ENCODE data around the gene HOXD12.
A peak's percentile ranks its signal among the peaks of the same experiment; 100 is the strongest.

Gene HOXD12

DNA sequence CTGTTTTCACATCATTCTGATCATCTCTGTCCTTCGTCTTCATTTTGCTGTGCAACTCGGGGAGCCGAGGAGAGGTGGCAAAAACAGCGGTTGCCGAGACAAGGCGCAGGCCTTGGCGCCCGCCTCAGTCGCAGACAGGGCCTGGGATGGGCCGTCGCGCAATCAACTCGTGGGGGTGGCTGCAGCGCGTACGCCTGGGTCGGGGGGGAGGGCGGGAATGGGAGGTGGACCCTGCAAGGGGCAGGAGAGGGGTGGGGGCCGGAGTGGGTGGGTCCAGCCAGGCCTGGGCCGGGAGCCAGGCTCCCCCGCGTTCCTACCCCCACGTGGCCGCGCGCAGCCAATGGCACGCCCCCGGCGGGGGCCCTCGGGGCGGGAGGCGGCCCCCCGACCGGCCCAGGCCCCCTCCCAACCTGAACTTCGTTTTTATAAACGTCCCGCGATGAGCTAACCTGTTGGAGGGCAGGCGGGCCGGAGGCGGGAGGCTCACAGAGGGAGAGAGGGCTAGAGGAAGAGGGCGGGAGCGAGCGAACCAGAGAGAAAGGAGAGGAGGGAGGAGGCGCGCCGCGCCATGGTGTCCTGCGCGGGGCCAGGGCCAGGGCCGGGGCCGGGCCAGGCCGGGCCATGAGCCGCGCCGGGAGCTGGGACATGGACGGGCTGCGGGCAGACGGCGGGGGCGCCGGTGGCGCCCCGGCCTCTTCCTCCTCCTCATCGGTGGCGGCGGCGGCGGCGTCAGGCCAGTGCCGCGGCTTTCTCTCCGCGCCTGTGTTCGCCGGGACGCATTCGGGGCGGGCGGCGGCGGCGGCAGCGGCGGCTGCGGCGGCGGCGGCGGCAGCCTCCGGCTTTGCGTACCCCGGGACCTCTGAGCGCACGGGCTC is 7.1 kb upstream of the HOXD12 start, which contains the start of gene HOXD13:
TSS of gene HOXD13 (plus strand) at position 452 of the 875 bp plus-strand sequence. CDS start at position 622, 170 bp downstream.
- no peak for DNase-seq (ENCODE audit: low read depth)

- no peak for DNase-seq (ENCODE audit: low read depth)
Observed at GRCh38 chr2:176093145-176093897, 6.3 kb upstream of the HOXD12 start.

GRCh38 chr2:176093898-176094249 is 5.7 kb upstream of the HOXD12 start:
- no peak for DNase-seq (ENCODE audit: low read depth)

- DNase-seq (ENCODE audit: low read depth): no peak
Observed at GRCh38 chr2:176094349-176094748, 5.2 kb upstream of the HOXD12 start.

GRCh38 chr2:176095421-176095820 is 4.2 kb upstream of the HOXD12 start:
- DNase-seq (ENCODE audit: low read depth): no peak

DNA sequence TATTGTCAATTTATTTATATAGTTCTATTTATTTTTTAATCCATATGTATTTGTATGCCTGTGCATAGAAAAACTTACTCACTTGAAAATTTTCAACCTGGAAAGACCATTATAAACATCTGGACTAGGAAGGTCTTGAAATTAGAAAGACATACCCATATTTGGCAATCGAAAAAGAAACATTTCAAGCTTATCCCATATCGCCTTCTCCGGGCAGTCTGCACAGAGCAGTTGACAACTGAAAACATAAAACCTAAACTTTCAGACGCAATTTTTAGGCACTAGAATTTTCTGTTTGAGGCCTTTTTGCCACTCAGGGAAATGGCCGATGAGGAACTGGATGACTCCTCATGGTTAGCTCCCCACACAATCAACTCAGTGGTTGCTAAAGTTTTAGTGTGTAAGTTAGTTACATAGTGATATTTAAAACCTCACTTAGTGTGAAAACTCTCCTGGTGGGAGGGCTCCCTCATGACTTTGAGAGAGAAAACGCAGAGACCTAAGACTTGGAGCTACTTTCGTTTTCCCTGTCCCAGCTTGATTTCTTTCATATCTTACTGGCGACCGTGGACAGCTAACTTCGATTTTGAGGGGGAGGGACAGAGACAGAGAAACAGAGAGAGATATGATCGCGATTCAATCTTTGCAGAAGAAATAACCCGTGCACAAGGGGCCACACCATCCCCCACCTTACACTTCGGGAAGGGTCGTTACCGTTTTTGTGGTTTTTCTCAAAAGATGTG is 3.2 kb upstream of the HOXD12 start:
- DNase-seq (ENCODE audit: low read depth): no peak

GRCh38 chr2:176096986-176097819 is 2.4 kb upstream of the HOXD12 start:
- peak; percentile 49 for DNase-seq (ENCODE audit: low read depth)

DNA sequence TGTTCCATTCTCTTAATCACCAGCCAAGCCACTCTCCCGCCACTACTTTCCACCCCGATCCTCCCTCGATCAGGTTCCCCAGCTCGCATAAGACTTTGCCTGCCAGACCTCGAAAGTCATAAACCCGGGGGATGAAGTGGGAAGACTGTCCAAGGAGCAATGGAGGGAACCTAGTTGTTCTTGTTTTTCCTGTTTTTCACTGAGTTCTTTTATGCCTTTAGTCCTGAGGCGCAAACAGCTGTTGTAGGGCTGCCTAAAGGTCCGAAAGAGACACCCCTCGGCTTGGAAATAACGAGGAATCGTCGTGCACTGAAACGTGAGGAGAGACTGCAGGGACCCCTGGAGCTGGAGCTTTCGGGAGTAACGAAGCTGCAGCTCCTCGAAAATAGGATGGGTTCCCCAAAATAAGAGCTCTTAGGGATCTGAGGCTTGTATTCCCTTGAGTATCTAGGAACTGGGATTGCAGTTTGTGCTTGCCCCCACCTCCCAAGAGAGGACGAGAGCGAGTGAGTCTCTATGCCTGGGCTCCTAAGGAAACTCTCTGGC is 1.7 kb upstream of the HOXD12 start:
- DNase-seq (ENCODE audit: low read depth): no peak

- DNase-seq (ENCODE audit: low read depth): no peak
Observed at GRCh38 chr2:176098366-176099158, 1.0 kb upstream of the HOXD12 start.

DNA sequence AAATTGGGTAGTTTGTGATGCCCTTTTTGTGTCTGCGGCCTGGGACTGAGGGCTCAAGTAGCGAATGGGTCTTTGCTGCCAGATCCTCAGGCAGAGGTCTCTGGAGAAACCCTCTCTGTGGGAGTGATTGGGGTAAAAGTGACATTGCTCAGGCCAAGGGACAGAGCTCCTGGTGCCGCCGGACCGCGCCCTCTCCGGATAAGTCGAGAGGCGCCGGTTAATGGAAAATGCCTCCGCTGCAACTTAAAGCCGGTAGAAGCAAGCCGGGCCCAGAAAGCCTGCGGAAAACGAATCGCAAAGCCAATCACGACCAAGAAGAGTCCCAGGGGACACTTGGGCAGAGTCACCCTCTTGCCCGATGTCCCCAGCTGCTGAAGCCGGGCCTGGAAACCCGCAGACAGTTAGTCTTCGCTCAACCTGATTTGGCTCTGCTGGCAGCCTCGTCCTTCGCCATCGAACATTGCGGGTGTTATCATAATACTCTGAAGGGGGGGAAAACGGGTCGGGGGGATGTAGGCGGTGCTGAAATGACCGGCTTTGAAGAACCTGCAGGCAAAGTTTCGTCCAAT is 352 bp upstream of the HOXD12 start:
- no peak for DNase-seq (ENCODE audit: low read depth)

GRCh38 chr2:176100547-176101140 is 1.0 kb downstream of the HOXD12 start:
- DNase-seq (ENCODE audit: low read depth): no peak

- no peak for DNase-seq (ENCODE audit: low read depth)
Observed at GRCh38 chr2:176101216-176101830, 1.7 kb downstream of the HOXD12 start.

DNA sequence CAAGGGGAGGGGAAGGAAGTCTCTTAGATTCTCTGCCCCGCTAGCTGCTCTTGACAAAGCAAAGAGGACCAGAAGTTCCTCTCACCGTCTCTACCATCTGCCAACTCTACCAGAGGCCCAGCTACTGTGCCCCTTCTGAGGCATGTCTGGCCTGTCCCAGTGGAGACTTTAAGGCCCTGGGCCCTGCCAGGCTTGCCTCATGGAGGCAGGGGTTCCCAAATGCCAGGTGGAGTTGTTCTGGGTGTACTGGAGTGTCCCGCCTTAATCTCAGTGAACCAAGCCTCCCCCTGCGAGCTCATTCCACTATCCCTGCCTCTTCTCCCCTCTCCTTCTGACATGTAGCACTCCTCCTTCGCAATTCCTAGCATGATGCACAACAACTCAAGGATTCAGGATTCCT is 2.2 kb downstream of the HOXD12 start:
- DNase-seq (ENCODE audit: low read depth): no peak

- DNase-seq (ENCODE audit: low read depth): no peak
Observed at GRCh38 chr2:176102309-176102866, 2.8 kb downstream of the HOXD12 start.

DNA sequence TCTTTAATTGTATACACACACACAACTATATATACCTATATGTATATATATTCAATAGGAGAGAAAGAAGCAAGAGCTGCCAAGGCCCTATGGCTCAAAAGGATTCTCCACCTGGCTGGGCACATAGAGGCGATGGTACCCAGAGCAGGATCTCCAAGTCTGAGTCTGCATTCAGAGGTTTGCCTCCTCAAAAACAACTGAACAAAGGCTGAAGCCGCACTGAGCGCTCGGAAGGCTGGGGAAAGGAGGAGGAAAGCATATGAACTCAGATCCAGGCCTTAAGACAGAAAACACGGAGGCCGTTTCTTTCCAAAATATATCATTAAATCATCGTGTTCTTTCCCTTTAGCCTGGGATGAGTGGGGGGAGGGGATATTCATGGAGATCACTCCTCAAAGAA is 3.6 kb downstream of the HOXD12 start:
- DNase-seq (ENCODE audit: low read depth): no peak

GRCh38 chr2:176103742-176104315 is 4.2 kb downstream of the HOXD12 start:
- DNase-seq (ENCODE audit: low read depth): no peak

DNA sequence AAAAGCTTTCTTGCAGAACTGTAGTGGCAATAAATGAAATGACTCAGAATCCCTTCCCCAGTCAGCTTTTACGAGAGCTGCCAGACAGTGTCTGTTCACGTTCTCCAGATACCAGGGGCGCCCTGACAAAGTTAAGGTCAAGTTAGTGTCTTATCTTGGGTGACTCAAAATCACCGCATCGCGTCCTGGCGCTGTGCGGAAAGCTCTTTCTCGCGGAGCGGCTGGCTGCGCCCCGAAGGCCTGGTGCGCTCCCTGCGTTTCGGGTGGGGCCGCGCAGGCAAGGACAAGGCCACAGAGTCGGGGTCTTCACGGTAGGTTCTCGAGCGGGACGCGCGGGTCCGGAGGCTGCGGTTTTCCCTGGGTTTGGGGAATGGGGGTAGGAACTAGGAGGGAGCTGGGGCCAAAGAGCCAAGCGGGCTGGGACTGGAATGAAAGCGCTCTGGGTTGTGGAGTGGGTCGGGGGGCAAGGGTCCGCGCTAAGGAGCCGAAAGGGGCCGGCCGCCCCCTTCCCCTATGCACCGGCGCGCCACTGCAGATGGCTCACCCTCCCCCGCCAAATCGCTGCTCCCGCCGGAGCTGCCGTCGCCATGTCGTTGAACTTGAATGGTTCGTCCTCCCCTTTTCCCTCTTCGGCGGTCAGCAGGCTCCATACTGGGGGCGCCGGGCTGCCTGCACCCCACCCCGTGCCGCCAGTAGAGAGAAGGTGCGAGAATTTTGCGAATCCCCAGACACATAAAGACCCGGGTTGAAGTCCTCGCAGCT is 4.9 kb downstream of the HOXD12 start:
- no peak for DNase-seq (ENCODE audit: low read depth)

Measured in iris pigment epithelial cell (primary cell).